K562 (cell line): ENCODE data around the gene CASKIN1. TPM values are rescaled to one million over a fixed set of nuclear protein-coding genes. Genes with fewer than 3 reads are reported as not detected.

ENCODE experiments used
- CBFB ChIP-seq: sonication (generic); formaldehyde crosslinking; IDR thresholded peaks from 2 replicates; pipeline ENCODE4 v1.4.0; 2020; ENCODE audit warnings: mild to moderate bottlenecking, missing genetic modification reagents
- ILF3 ChIP-seq: fragments of 450-650 bp; IDR thresholded peaks from 2 replicates; pipeline ENCODE4 v1.6.1; 2018; ENCODE audit warnings: antibody characterized with exemption, mild to moderate bottlenecking, moderate library complexity, borderline replicate concordance
- KDM1A ChIP-seq, 2 experiments: fragments of 450-650 bp; IDR thresholded peaks; 2 replicates each; pipeline ENCODE4 v1.6.1; 2016; ENCODE audit warnings: mild to moderate bottlenecking in 2 of 2
- MEF2D ChIP-seq: conservative IDR thresholded peaks from 2 replicates; pipeline ENCODE4 v1.6.1; 2016; ENCODE audit warnings: low read depth, missing genetic modification characterization, missing compliant biosample characterization
- NR3C1 ChIP-seq: sonication (generic); formaldehyde crosslinking; IDR thresholded peaks from 2 replicates; pipeline ENCODE4 v1.8.1; 2022; ENCODE audit warnings: missing genetic modification reagents
- NR4A1 ChIP-seq, 2 experiments: fragments of 250-450 bp in 1 of 2; fragments of 450-650 bp in 1 of 2; sonication (Bioruptor Pico) in 1 of 2; IDR thresholded peaks; 2 replicates each; pipeline versions ENCODE4 v1.4.0 to v1.6.1; 2016 to 2020; ENCODE audit warnings: mild to moderate bottlenecking in 2 of 2, missing compliant biosample characterization in 1 of 2, missing genetic modification characterization in 1 of 2, moderate library complexity in 1 of 2
- PCBP2 ChIP-seq: fragments of 200-400 bp; formaldehyde crosslinking; IDR thresholded peaks from 2 replicates; pipeline ENCODE4 v1.6.1; 2018; ENCODE audit warnings: low read length, low read depth, mild to moderate bottlenecking, moderate library complexity; ENCODE audit not compliant: poor library complexity, severe bottlenecking
- POU5F1 ChIP-seq: fragments of 150-350 bp; IDR thresholded peaks from 2 replicates; pipeline ENCODE4 v1.6.1; 2014; ENCODE audit warnings: borderline replicate concordance, low read length, low read depth, mild to moderate bottlenecking; ENCODE audit not compliant: partially characterized antibody
- ZC3H8 ChIP-seq: fragments of 450-650 bp; IDR thresholded peaks from 2 replicates; pipeline ENCODE4 v1.6.1; 2017
- ZNF3 ChIP-seq: fragments of 250-450 bp; sonication (Bioruptor Pico); IDR thresholded peaks from 2 replicates; pipeline ENCODE4 v1.5.0; 2021; ENCODE audit warnings: mild to moderate bottlenecking, moderate library complexity
- polyA plus RNA-seq, 8 experiments: library from polyadenylated mRNA; depleted of rRNA in 4 of 8; stranded (reverse) in 5 of 8; unstranded in 3 of 8; fragments of >200 nt; fragmentation: Nextera tagmentation in 2 of 8; fragmentation: Illumina TruSeq in 1 of 8; extraction: Ambion mirVana in 2 of 8; extraction: Trizol in 1 of 8; gene quantifications; 2 replicates each; pipeline versions ENCODE4 v1.2.1 to v1.2.3, GENCODE V29; 2011 to 2014; ENCODE audit warnings: inconsistent platforms in 1 of 8, missing spikeins in 1 of 8
- total RNA-seq, 7 experiments: library from RNA; depleted of rRNA in 6 of 7; stranded (reverse); fragments of >200 nt in 6 of 7; fragmentation: Illumina TruSeq in 2 of 7; extraction: Trizol in 2 of 7; gene quantifications; 2 replicates each; pipeline versions ENCODE4 v1.2.1 to v1.2.3, GENCODE V29; 2011 to 2021; ENCODE audit warnings: low replicate concordance in 1 of 7
- TF ChIP-seq, protein P1 (sequence below): fragments of 450-650 bp; formaldehyde crosslinking; IDR thresholded peaks from 2 replicates; pipeline ENCODE4 v1.4.0; 2020; ENCODE audit warnings: mild to moderate bottlenecking, mixed read lengths
- TF ChIP-seq, protein P2 (sequence below): fragments of 450-650 bp; formaldehyde crosslinking; IDR thresholded peaks from 2 replicates; pipeline ENCODE4 v1.4.0; 2020; ENCODE audit warnings: mild to moderate bottlenecking, moderate library complexity
- TF ChIP-seq, protein P3 (sequence below): fragments of 450-650 bp; IDR thresholded peaks from 2 replicates; pipeline ENCODE4 v1.6.1; 2016; ENCODE audit warnings: missing biosample characterization, missing genetic modification characterization
- TF ChIP-seq, protein P4 (sequence below): sonication (generic); formaldehyde crosslinking; IDR thresholded peaks from 2 replicates; pipeline ENCODE4 v1.8.0; 2023; ENCODE audit warnings: missing genetic modification reagents, mild to moderate bottlenecking, borderline replicate concordance

Gene CASKIN1
- total and polyA plus RNA-seq, 9 of the 15 experiments (the other 6 are each of a cell fraction or from before 2014, with no cell fraction given): 0.15 to 4.5 (median 1.5) TPM; not detected in 2

DNA sequence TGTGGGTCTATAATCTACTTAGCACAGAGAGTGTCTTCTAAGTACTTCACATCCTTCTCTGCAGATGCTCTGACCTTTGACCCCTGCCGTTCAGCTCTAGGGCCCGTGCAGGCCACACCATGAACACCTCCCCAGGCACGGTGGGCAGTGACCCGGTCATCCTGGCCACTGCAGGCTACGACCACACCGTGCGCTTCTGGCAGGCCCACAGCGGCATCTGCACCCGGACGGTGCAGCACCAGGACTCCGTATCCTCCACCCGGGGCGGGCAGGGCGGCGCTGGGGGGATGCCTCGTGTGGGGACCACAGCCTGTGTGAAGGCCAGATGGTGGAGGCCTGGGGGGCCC, 9.5 kb upstream of the CASKIN1 start (continued):
- TF ChIP-seq, protein P1, sequence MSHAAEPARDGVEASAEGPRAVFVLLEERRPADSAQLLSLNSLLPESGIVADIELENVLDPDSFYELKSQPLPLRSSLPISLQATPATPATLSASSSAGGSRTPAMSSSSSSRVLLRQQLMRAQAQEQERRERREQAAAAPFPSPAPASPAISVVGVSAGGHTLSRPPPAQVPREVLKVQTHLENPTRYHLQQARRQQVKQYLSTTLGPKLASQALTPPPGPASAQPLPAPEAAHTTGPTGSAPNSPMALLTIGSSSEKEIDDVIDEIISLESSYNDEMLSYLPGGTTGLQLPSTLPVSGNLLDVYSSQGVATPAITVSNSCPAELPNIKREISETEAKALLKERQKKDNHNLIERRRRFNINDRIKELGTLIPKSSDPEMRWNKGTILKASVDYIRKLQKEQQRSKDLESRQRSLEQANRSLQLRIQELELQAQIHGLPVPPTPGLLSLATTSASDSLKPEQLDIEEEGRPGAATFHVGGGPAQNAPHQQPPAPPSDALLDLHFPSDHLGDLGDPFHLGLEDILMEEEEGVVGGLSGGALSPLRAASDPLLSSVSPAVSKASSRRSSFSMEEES (CRISPR knock-in tag): no peak
- TF ChIP-seq, protein P2, sequence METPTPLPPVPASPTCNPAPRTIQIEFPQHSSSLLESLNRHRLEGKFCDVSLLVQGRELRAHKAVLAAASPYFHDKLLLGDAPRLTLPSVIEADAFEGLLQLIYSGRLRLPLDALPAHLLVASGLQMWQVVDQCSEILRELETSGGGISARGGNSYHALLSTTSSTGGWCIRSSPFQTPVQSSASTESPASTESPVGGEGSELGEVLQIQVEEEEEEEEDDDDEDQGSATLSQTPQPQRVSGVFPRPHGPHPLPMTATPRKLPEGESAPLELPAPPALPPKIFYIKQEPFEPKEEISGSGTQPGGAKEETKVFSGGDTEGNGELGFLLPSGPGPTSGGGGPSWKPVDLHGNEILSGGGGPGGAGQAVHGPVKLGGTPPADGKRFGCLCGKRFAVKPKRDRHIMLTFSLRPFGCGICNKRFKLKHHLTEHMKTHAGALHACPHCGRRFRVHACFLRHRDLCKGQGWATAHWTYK (CRISPR knock-in tag): 0 out of 2 replicates have a peak, but pooled peaks have one; percentile 12
- TF ChIP-seq NR3C1 (CRISPR knock-in tag) (0 out of 2 replicates have a peak, but pooled peaks have one; percentile 33), MEF2D (tag) (no peak), CBFB (CRISPR knock-in tag) (peak; percentile 77), KDM1A (IDR thresholded peaks at IDR 0.05) (peak in 1 of 2 experiments; percentile 34; a peak in 1 of 4 replicates), NR4A1 (CRISPR knock-in tag; IDR thresholded peaks at IDR 0.05) (0 out of 2 replicates have a peak, but pooled peaks have one; percentile 22), NR4A1 (tag; IDR thresholded peaks at IDR 0.05) (no peak), ILF3 (no peak), ZNF3 (no peak), POU5F1 (no peak), PCBP2 (no peak), ZC3H8 (no peak)
- TF ChIP-seq, protein P3, sequence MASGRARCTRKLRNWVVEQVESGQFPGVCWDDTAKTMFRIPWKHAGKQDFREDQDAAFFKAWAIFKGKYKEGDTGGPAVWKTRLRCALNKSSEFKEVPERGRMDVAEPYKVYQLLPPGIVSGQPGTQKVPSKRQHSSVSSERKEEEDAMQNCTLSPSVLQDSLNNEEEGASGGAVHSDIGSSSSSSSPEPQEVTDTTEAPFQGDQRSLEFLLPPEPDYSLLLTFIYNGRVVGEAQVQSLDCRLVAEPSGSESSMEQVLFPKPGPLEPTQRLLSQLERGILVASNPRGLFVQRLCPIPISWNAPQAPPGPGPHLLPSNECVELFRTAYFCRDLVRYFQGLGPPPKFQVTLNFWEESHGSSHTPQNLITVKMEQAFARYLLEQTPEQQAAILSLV: no peak
- TF ChIP-seq, protein P4, sequence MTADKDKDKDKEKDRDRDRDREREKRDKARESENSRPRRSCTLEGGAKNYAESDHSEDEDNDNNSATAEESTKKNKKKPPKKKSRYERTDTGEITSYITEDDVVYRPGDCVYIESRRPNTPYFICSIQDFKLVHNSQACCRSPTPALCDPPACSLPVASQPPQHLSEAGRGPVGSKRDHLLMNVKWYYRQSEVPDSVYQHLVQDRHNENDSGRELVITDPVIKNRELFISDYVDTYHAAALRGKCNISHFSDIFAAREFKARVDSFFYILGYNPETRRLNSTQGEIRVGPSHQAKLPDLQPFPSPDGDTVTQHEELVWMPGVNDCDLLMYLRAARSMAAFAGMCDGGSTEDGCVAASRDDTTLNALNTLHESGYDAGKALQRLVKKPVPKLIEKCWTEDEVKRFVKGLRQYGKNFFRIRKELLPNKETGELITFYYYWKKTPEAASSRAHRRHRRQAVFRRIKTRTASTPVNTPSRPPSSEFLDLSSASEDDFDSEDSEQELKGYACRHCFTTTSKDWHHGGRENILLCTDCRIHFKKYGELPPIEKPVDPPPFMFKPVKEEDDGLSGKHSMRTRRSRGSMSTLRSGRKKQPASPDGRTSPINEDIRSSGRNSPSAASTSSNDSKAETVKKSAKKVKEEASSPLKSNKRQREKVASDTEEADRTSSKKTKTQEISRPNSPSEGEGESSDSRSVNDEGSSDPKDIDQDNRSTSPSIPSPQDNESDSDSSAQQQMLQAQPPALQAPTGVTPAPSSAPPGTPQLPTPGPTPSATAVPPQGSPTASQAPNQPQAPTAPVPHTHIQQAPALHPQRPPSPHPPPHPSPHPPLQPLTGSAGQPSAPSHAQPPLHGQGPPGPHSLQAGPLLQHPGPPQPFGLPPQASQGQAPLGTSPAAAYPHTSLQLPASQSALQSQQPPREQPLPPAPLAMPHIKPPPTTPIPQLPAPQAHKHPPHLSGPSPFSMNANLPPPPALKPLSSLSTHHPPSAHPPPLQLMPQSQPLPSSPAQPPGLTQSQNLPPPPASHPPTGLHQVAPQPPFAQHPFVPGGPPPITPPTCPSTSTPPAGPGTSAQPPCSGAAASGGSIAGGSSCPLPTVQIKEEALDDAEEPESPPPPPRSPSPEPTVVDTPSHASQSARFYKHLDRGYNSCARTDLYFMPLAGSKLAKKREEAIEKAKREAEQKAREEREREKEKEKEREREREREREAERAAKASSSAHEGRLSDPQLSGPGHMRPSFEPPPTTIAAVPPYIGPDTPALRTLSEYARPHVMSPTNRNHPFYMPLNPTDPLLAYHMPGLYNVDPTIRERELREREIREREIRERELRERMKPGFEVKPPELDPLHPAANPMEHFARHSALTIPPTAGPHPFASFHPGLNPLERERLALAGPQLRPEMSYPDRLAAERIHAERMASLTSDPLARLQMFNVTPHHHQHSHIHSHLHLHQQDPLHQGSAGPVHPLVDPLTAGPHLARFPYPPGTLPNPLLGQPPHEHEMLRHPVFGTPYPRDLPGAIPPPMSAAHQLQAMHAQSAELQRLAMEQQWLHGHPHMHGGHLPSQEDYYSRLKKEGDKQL: no peak
